Upper lobe of right lung (tissue), 1 donor: ENCODE results near the gene DBR1. TPM values are rescaled to one million over a fixed set of nuclear protein-coding genes. Genes with fewer than 3 reads are reported as not detected.

Experiments used
- ATAC-seq: fragments of 200-7000 bp; cut with Tn5 transposase; one replicate; pipeline ENCODE4 v1.9.1; 2020; ENCODE audit warnings: mild to moderate bottlenecking, moderate library complexity
- DNase-seq: peaks from one replicate; pipeline ENCODE4 v3.0.0-alpha.2; 2020
- H3K27ac ChIP-seq: fragments of 200-600 bp; one replicate; pipeline ENCODE4 v1.8.0; 2022
- H3K27me3 ChIP-seq: fragments of 200-600 bp; one replicate; pipeline ENCODE4 v1.8.0; 2022; ENCODE audit warnings: mild to moderate bottlenecking
- H3K36me3 ChIP-seq: fragments of 200-600 bp; one replicate; pipeline ENCODE4 v1.8.0; 2022
- H3K4me1 ChIP-seq: fragments of 200-600 bp; one replicate; pipeline ENCODE4 v1.8.0; 2022
- H3K4me3 ChIP-seq: fragments of 200-600 bp; one replicate; pipeline ENCODE4 v1.8.0; 2022; ENCODE audit warnings: mild to moderate bottlenecking
- H3K9me3 ChIP-seq: fragments of 200-600 bp; one replicate; pipeline ENCODE4 v1.8.0; 2022
- CTCF ChIP-seq: fragments of 200-600 bp; IDR thresholded peaks from one replicate; pipeline ENCODE4 v1.8.0; 2022; ENCODE audit warnings: antibody characterized with exemption
- intact Hi-C: fragments of 100-400 bp; cut with DNase I; formaldehyde crosslinking; loops from one replicate; pipeline ENCODE4 v1.11.0; 2022
- long read RNA-seq: library from polyadenylated mRNA; unstranded; transcript quantifications from one replicate; pipeline ENCODE4 v2.0.0, GENCODE V29; 2021
- total RNA-seq: library from RNA; stranded (reverse); fragmentation: NEBNext Ultra II Directional; extraction: Animal tissue kit (Norgen Biotek cat#: 25700); gene quantifications from one replicate; pipeline ENCODE4 v1.2.1, GENCODE V29; 2021
- donor health status: DM: no; HTN: yes; CAD: no; lungs with severe emphysema.

Gene DBR1
- 14.8 TPM for total RNA-seq
- long read RNA-seq, transcript DBR1-201 (8 exons, 2,666 nt) = major isoform, 10 of 13 reads
- long read RNA-seq, partial matches to known transcripts = 1 of 13 reads
- long read RNA-seq, other reads (novel, unspliced or antisense) = 2 of 13 reads

- Histone ChIP-seq H3K4me3 (peak within 1 kb of the TSS; percentile 73), H3K27ac (peak within 1 kb of the TSS; percentile 83), H3K4me1 (peaks cover 7% of the 10 kb centered on the region), H3K36me3 (peaks cover 31% of the 10 kb centered on the region), H3K9me3 (no peaks in the 10 kb centered on the region), H3K27me3 (no peaks in the 10 kb centered on the region)
- peak; percentile 97 for ATAC-seq
- DNase-seq = peak; percentile 87
- no peak for TF ChIP-seq CTCF
- intact Hi-C loops = no loop called here
Measured at GRCh38 chr3:138174421-138175131, at the start of gene DBR1. TSS of gene DBR1 (minus strand) at chr3:138174921. CDS start at chr3:138174795, 126 bp downstream.

- no peak for DNase-seq
- intact Hi-C loops = no loop called here
- peaks cover 54% of the 10 kb centered on the region for H3K36me3 ChIP-seq
Measured at GRCh38 chr3:138222942-138223287, 48.2 kb upstream of the DBR1 start.

GRCh38 chr3:138222131-138222941, 47.6 kb upstream of the DBR1 start:
- ATAC-seq (no peak), DNase-seq (no peak)
- intact Hi-C loops = no loop called here
- Histone ChIP-seq H3K9me3 (no peaks in the 10 kb centered on the region), H3K27me3 (no peaks in the 10 kb centered on the region), H3K36me3 (peaks cover 48% of the 10 kb centered on the region), H3K4me3 (no peak overlapping the region), H3K27ac (peak overlapping the region; percentile 47), H3K4me1 (peaks cover 20% of the 10 kb centered on the region)
- no peak for TF ChIP-seq CTCF

More at GRCh38 chr3:138222942-138223287, 48.2 kb upstream of the DBR1 start:
- Histone ChIP-seq H3K27ac (peak overlapping the region; percentile 15), H3K27me3 (no peaks in the 10 kb centered on the region), H3K4me3 (no peak overlapping the region), H3K4me1 (peaks cover 20% of the 10 kb centered on the region), H3K9me3 (no peaks in the 10 kb centered on the region)
- no peak for ATAC-seq
- no peak for TF ChIP-seq CTCF

- Histone ChIP-seq H3K27ac (no peak overlapping the region), H3K4me3 (no peak overlapping the region), H3K4me1 (peaks cover 20% of the 10 kb centered on the region), H3K9me3 (no peaks in the 10 kb centered on the region), H3K36me3 (peaks cover 40% of the 10 kb centered on the region), H3K27me3 (no peaks in the 10 kb centered on the region)
- no peak for TF ChIP-seq CTCF
- intact Hi-C loops = no loop called here
- no peak for ATAC-seq
- DNase-seq = no peak
Measured at GRCh38 chr3:138220788-138221187, 46.1 kb upstream of the DBR1 start.

- no peak for TF ChIP-seq CTCF
- Histone ChIP-seq H3K9me3 (no peaks in the 10 kb centered on the region), H3K27ac (no peak overlapping the region), H3K27me3 (no peaks in the 10 kb centered on the region), H3K36me3 (peaks cover 37% of the 10 kb centered on the region), H3K4me1 (peaks cover 20% of the 10 kb centered on the region), H3K4me3 (no peak overlapping the region)
- no peak for ATAC-seq
- no peak for DNase-seq
- intact Hi-C loops = no loop called here
Measured at GRCh38 chr3:138220242-138220641, 45.5 kb upstream of the DBR1 start.
